ENCODE data around the gene RIN3.

The RIN3 gene

GRCh38 chr14:92470215-92470614 lies 43.4 kb upstream of the RIN3 start:
- no peak overlapping the region for H3K4me3 ChIP-seq (ENCODE audit: control insufficient read depth, low read depth, low read length)
- peak; percentile 97 for DNase-seq (ENCODE audit: low read depth)
- no peak for TF ChIP-seq CTCF (conservative IDR thresholded peaks at IDR 0.05; ENCODE audit: control insufficient read depth, insufficient read depth, low read depth, low read length)

- no peak overlapping the region for H3K4me3 ChIP-seq (ENCODE audit: control insufficient read depth, low read depth, low read length)
- TF ChIP-seq CTCF (conservative IDR thresholded peaks at IDR 0.05; ENCODE audit: control insufficient read depth, insufficient read depth, low read depth, low read length), result no peak
- peak; percentile 27 for DNase-seq (ENCODE audit: low read depth)
Measured at GRCh38 chr14:92470811-92471210, 42.8 kb upstream of the RIN3 start.

- no peak for TF ChIP-seq CTCF (conservative IDR thresholded peaks at IDR 0.05; ENCODE audit: control insufficient read depth, insufficient read depth, low read depth, low read length)
- peak; percentile 90 for DNase-seq (ENCODE audit: low read depth)
- H3K4me3 ChIP-seq (ENCODE audit: control insufficient read depth, low read depth, low read length), result no peak overlapping the region
Measured at GRCh38 chr14:92471919-92472318, 41.7 kb upstream of the RIN3 start.

GRCh38 chr14:92472860-92473259 lies 40.7 kb upstream of the RIN3 start:
- DNase-seq (ENCODE audit: low read depth), result peak; percentile 16
- no peak for TF ChIP-seq CTCF (conservative IDR thresholded peaks at IDR 0.05; ENCODE audit: control insufficient read depth, insufficient read depth, low read depth, low read length)
- H3K4me3 ChIP-seq (ENCODE audit: control insufficient read depth, low read depth, low read length), result no peak overlapping the region

GRCh38 chr14:92473261-92473968 lies 40.2 kb upstream of the RIN3 start:
- peak; percentile 97 for DNase-seq (ENCODE audit: low read depth)
- no peak overlapping the region for H3K4me3 ChIP-seq (ENCODE audit: control insufficient read depth, low read depth, low read length)
- TF ChIP-seq CTCF (conservative IDR thresholded peaks at IDR 0.05; ENCODE audit: control insufficient read depth, insufficient read depth, low read depth, low read length), result no peak

- DNase-seq (ENCODE audit: low read depth), result no peak
- TF ChIP-seq CTCF (conservative IDR thresholded peaks at IDR 0.05; ENCODE audit: control insufficient read depth, insufficient read depth, low read depth, low read length), result no peak
- H3K4me3 ChIP-seq (ENCODE audit: control insufficient read depth, low read depth, low read length), result no peak overlapping the region
Measured at GRCh38 chr14:92473969-92474535, 39.5 kb upstream of the RIN3 start.

Measured in fibroblast of mammary gland (primary cell).